IMR-90 (cell line): ENCODE data around the gene ARHGAP28.

Experiments used
- MAZ ChIP-seq: IDR thresholded peaks from 2 replicates; pipeline ENCODE4 v1.6.1; 2012; ENCODE audit warnings: low read depth, mild to moderate bottlenecking, low read length, improper control_type of control experiment, moderate library complexity, borderline replicate concordance
- MXI1 ChIP-seq: IDR thresholded peaks from 2 replicates; pipeline ENCODE4 v1.6.1; 2012; ENCODE audit warnings: low read depth, mild to moderate bottlenecking, low read length, moderate library complexity, borderline replicate concordance
- POLR2A ChIP-seq: IDR thresholded peaks from 2 replicates; pipeline ENCODE4 v1.6.1; 2012; ENCODE audit warnings: mild to moderate bottlenecking, low read depth, low read length
- RCOR1 ChIP-seq: IDR thresholded peaks from 2 replicates; pipeline ENCODE4 v1.6.1; 2012; ENCODE audit warnings: mild to moderate bottlenecking, low read length, improper control_type of control experiment; ENCODE audit not compliant: insufficient replicate concordance
- SMC3 ChIP-seq: fragments of 150-350 bp; IDR thresholded peaks from 2 replicates; pipeline ENCODE4 v1.6.1; 2016; ENCODE audit warnings: low read depth, mild to moderate bottlenecking, antibody characterized with exemption, low read length, moderate library complexity
- TF ChIP-seq, protein P1 (sequence below): conservative IDR thresholded peaks from 2 replicates; pipeline ENCODE4 v1.5.1; 2012; ENCODE audit warnings: mild to moderate bottlenecking, low read depth, low read length, improper control_type of control experiment

DNA sequence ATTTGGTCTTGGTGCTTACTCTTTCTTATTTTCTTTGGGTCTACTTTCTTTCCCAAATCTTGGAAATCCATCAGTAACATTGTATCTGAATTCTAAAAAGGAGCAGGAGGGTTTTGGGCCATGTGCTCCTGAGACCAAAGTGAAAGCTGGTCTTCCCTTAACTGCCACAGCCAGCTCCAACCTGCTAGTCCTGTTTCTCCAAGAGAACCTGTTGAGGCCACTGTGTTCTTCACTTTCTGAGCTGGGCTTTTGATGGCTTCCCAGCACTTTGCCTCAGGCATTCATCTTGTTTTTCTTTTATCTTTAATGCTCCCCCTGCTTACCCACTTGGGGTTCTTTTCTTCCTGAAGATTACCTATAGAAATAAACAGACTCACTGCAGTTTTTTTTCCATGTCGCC, 53.3 kb downstream of the ARHGAP28 start:
- TF ChIP-seq SMC3 (no peak), POLR2A (no peak), RCOR1 (no peak), MXI1 (no peak), MAZ (no peak)
- TF ChIP-seq, protein P1, sequence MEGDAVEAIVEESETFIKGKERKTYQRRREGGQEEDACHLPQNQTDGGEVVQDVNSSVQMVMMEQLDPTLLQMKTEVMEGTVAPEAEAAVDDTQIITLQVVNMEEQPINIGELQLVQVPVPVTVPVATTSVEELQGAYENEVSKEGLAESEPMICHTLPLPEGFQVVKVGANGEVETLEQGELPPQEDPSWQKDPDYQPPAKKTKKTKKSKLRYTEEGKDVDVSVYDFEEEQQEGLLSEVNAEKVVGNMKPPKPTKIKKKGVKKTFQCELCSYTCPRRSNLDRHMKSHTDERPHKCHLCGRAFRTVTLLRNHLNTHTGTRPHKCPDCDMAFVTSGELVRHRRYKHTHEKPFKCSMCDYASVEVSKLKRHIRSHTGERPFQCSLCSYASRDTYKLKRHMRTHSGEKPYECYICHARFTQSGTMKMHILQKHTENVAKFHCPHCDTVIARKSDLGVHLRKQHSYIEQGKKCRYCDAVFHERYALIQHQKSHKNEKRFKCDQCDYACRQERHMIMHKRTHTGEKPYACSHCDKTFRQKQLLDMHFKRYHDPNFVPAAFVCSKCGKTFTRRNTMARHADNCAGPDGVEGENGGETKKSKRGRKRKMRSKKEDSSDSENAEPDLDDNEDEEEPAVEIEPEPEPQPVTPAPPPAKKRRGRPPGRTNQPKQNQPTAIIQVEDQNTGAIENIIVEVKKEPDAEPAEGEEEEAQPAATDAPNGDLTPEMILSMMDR: no peak
